SK-N-SH (cell line): ENCODE data around the gene CHST11. TPM values are rescaled to one million over a fixed set of nuclear protein-coding genes. Genes with fewer than 3 reads are reported as not detected.

ENCODE experiments used
- CTCF ChIA-PET: fragments of 300-600, 350-600 bp; formaldehyde crosslinking; extraction: SDS; loops from one replicate; lab custom pipeline; 2021; lab: Yijun Ruan, JAX
- POLR2A ChIA-PET: fragments of 350-600 bp; sonication (Branson Sonifier 250); formaldehyde crosslinking; extraction: SDS; loops from one replicate; lab custom pipeline; 2020; ENCODE audit warnings: antibody characterized with exemption, inconsistent platforms; lab: Yijun Ruan, JAX
- DNase-seq: peaks from one replicate; pipeline ENCODE4 v3.0.0; 2012
- H2AFZ ChIP-seq: fragments of 200-600 bp; sonication (generic); 2 replicates; pipeline ENCODE4 v1.8.1; 2016; ENCODE audit warnings: antibody characterized with exemption, mild to moderate bottlenecking, low read depth
- H3F3A ChIP-seq: fragments of 200-600 bp; sonication (generic); replicated peaks from 2 replicates; pipeline ENCODE3; 2016; ENCODE audit warnings: antibody characterized with exemption, mild to moderate bottlenecking; ENCODE audit not compliant: insufficient read depth
- H3K27ac ChIP-seq, 2 experiments: fragments of 200-500 bp in 1 of 2; fragments of 200-600 bp in 1 of 2; sonication (Bioruptor generic) in 1 of 2; sonication (generic), shearing (Covaris generic) in 1 of 2; 2 replicates each; pipeline versions ENCODE4 v1.5.1 to v1.6.1; 2014 to 2016; ENCODE audit warnings: low read depth in 2 of 2, inconsistent platforms in 1 of 2, low read length in 1 of 2, mild to moderate bottlenecking in 1 of 2, mixed read lengths in 1 of 2
- H3K27me3 ChIP-seq: fragments of 200-600 bp; sonication (generic), shearing (Covaris generic); 2 replicates; pipeline ENCODE4 v1.6.1; 2016; ENCODE audit warnings: mixed run types; ENCODE audit not compliant: insufficient read depth
- H3K36me3 ChIP-seq, 2 experiments: fragments of 200-500 bp in 1 of 2; fragments of 200-600 bp in 1 of 2; sonication (Bioruptor generic) in 1 of 2; sonication (generic) in 1 of 2; replicated peaks in 1 of 2; 2 replicates each; pipeline versions ENCODE3 to v1.5.1; 2014 to 2016; ENCODE audit warnings: low read length in 1 of 2, mild to moderate bottlenecking in 1 of 2; ENCODE audit not compliant: insufficient read depth in 2 of 2, control insufficient read depth in 1 of 2
- H3K4me1 ChIP-seq, 2 experiments: fragments of 200-500 bp in 1 of 2; fragments of 200-600 bp in 1 of 2; sonication (Bioruptor generic) in 1 of 2; sonication (generic), shearing (Covaris generic) in 1 of 2; 2 replicates each; pipeline versions ENCODE4 v1.5.1 to v1.6.1; 2014 to 2016; ENCODE audit warnings: low read depth in 1 of 2, low read length in 1 of 2, mixed run types in 1 of 2; ENCODE audit not compliant: insufficient read depth in 2 of 2, control insufficient read depth in 1 of 2
- H3K4me2 ChIP-seq: fragments of 200-600 bp; sonication (generic), shearing (Covaris generic); 2 replicates; pipeline ENCODE4 v1.6.1; 2017; ENCODE audit warnings: mixed run types
- H3K4me3 ChIP-seq, 2 experiments: fragments of 200-500 bp in 1 of 2; fragments of 200-600 bp in 1 of 2; sonication (Bioruptor generic) in 1 of 2; sonication (generic), shearing (Covaris generic) in 1 of 2; 2 replicates each; pipeline versions ENCODE4 v1.5.1 to v1.8.1; 2014 to 2016; ENCODE audit warnings: low read depth in 2 of 2, inconsistent platforms in 1 of 2, low read length in 1 of 2, mild to moderate bottlenecking in 1 of 2, mixed read lengths in 1 of 2, moderate library complexity in 1 of 2
- H3K79me2 ChIP-seq: fragments of 200-600 bp; sonication (generic); 2 replicates; pipeline ENCODE4 v1.8.1; 2017; ENCODE audit warnings: mild to moderate bottlenecking; ENCODE audit not compliant: insufficient read depth
- H3K9ac ChIP-seq: fragments of 200-600 bp; sonication (generic); 2 replicates; pipeline ENCODE4 v1.6.1; 2017; ENCODE audit warnings: mixed run types
- H3K9me2 ChIP-seq: fragments of 200-600 bp; sonication (generic); 2 replicates; pipeline ENCODE4 v1.6.1; 2017; ENCODE audit warnings: mixed run types
- H3K9me3 ChIP-seq: fragments of 200-600 bp; sonication (generic); 2 replicates; pipeline ENCODE4 v1.6.1; 2017; ENCODE audit warnings: mixed run types, mild to moderate bottlenecking, moderate library complexity
- H4K20me1 ChIP-seq: fragments of 200-600 bp; sonication (generic); 2 replicates; pipeline ENCODE4 v1.6.1; 2017; ENCODE audit warnings: mild to moderate bottlenecking, mixed run types; ENCODE audit not compliant: insufficient read depth
- FOXJ3 ChIP-seq: sonication (generic); formaldehyde crosslinking; IDR thresholded peaks from 2 replicates; pipeline ENCODE4 v1.5.1; 2020; ENCODE audit warnings: mild to moderate bottlenecking, missing genetic modification reagents
- JUND ChIP-seq: IDR thresholded peaks from 2 replicates; pipeline ENCODE4 v1.4.0; 2012
- MAX ChIP-seq: IDR thresholded peaks from 2 replicates; pipeline ENCODE4 v1.4.0; 2012; ENCODE audit warnings: low read depth
- PBX3 ChIP-seq: IDR thresholded peaks from 2 replicates; pipeline ENCODE4; 2012
- POLR2AphosphoS5 ChIP-seq: IDR thresholded peaks from 2 replicates; pipeline ENCODE4 v1.6.1; 2012; ENCODE audit warnings: low read depth, low read length
- RCOR1 ChIP-seq: fragments of 150-350 bp; IDR thresholded peaks from 2 replicates; pipeline ENCODE4 v1.6.1; 2017; ENCODE audit warnings: antibody characterized with exemption, low read length
- REST ChIP-seq: IDR thresholded peaks from 2 replicates; pipeline ENCODE4 v1.6.1; 2012; ENCODE audit warnings: mild to moderate bottlenecking, low read depth, low read length, moderate library complexity
- RFX5 ChIP-seq: IDR thresholded peaks from 2 replicates; pipeline ENCODE4 v1.6.1; 2012; ENCODE audit warnings: mild to moderate bottlenecking, improper control_type of control experiment, low read length
- RXRA ChIP-seq: IDR thresholded peaks from 2 replicates; pipeline ENCODE4 v1.4.0; 2012; ENCODE audit warnings: low read depth, mild to moderate bottlenecking, borderline replicate concordance
- TAF1 ChIP-seq: IDR thresholded peaks from 2 replicates; pipeline ENCODE4 v1.6.1; 2012; ENCODE audit warnings: low read depth, mild to moderate bottlenecking, low read length, moderate library complexity, borderline replicate concordance
- USF1 ChIP-seq: IDR thresholded peaks from 2 replicates; pipeline ENCODE4 v1.4.0; 2012; ENCODE audit warnings: low read depth, borderline replicate concordance
- USF2 ChIP-seq: fragments of 150-350 bp; IDR thresholded peaks from 2 replicates; pipeline ENCODE4 v1.6.1; 2017; ENCODE audit warnings: antibody characterized with exemption, low read length, low read depth, borderline replicate concordance
- YY1 ChIP-seq: IDR thresholded peaks from 2 replicates; pipeline ENCODE4 v1.4.0; 2012; ENCODE audit warnings: low read depth, mild to moderate bottlenecking
- WGBS: methylation state at CpG from one replicate; pipeline ENCODE4 v1.1.6; 2017; ENCODE audit warnings: low lambda C conversion rate; 5-methylcytosine and 5-hydroxymethylcytosine counted together
- polyA plus RNA-seq, 3 experiments: library from polyadenylated mRNA; depleted of rRNA; stranded (reverse); fragments of >200 nt; gene quantifications; 2 replicates each; pipeline ENCODE4 v1.2.3, GENCODE V29; 2012

CHST11 gene
- polyA plus RNA-seq, 1 of the 3 experiments (the other 2 are of a cell fraction): 18.6 TPM

- Histone ChIP-seq H2AFZ (no peak overlapping the region), H3F3A (no peaks in the 10 kb centered on the region), H3K36me3 (no peaks in the 10 kb centered on the region), H3K79me2 (no peaks in the 10 kb centered on the region), H3K9me2 (no peaks in the 10 kb centered on the region), H3K27ac (no peak overlapping the region), H3K27me3 (no peaks in the 10 kb centered on the region), H4K20me1 (no peaks in the 10 kb centered on the region), H3K4me2 (no peak overlapping the region), H3K4me3 (no peak overlapping the region), H3K9me3 (no peaks in the 10 kb centered on the region), H3K9ac (no peak overlapping the region), H3K4me1 (peaks cover 0 to 51% of the 10 kb centered on the region in 2 experiments; a peak in 2 of 4 replicates)
- DNase-seq: no peak
- TF ChIP-seq PBX3: no peak
- TF ChIP-seq USF1: no peak
- TF ChIP-seq RCOR1: no peak
- no peak for TF ChIP-seq USF2
- TF ChIP-seq MAX: no peak
- TF ChIP-seq FOXJ3 (CRISPR knock-in tag): no peak
- TF ChIP-seq YY1: no peak
- TF ChIP-seq TAF1: no peak
- TF ChIP-seq POLR2AphosphoS5: no peak
- no peak for TF ChIP-seq JUND
- no peak for TF ChIP-seq REST
- TF ChIP-seq RXRA: no peak
- TF ChIP-seq RFX5: no peak
- 94% methylated on average over 14 of the region's 14 CpGs for WGBS
- CTCF ChIA-PET: interaction anchor here (0.7 to 1.7 kb wide), 5 partner anchors 14 to 357 kb away, joined by 3 to 5 read pairs (median 3); no protein-coding TSS in a partner anchor
- POLR2A ChIA-PET: no interaction called here
Measured at GRCh38 chr12:104738776-104739642, 282.3 kb downstream of the CHST11 start.
